GM21737 (cell line): ENCODE results near the gene IDI1.

Experiments
- ATAC-seq: cut with Tn5 transposase; IDR thresholded peaks from one replicate; pipeline ENCODE4 v1.9.1; 2021; ENCODE audit warnings: mild to moderate bottlenecking, moderate library complexity; ENCODE audit not compliant: unreplicated experiment

The IDI1 gene

GRCh38 chr10:996031-996430 lies 52.9 kb downstream of the IDI1 start:
- ATAC-seq: no peak

- no peak for ATAC-seq
These were observed 53.4 kb downstream of the IDI1 start for GRCh38 chr10:995559-995926.

GRCh38 chr10:994836-995558 lies 53.9 kb downstream of the IDI1 start:
- ATAC-seq: no peak

- no peak for ATAC-seq
These were observed 56.0 kb downstream of the IDI1 start for GRCh38 chr10:992871-993270.

GRCh38 chr10:992467-992866 lies 56.5 kb downstream of the IDI1 start:
- no peak for ATAC-seq

- ATAC-seq: no peak
These were observed 58.1 kb downstream of the IDI1 start for GRCh38 chr10:990808-991207.
